Common myeloid progenitor, CD34-positive (primary cell): ENCODE data around the gene COL15A1.

Source experiments
- CTCF ChIA-PET: fragments of 350-600 bp; sonication (Branson Sonifier 250); formaldehyde crosslinking; loops from one replicate; lab custom pipeline; 2021; ENCODE audit warnings: antibody characterized with exemption; lab: Charles Lee
- POLR2A ChIA-PET: fragments of 350-600 bp; sonication (Branson Sonifier 250); formaldehyde crosslinking; loops from one replicate; lab custom pipeline; 2021; ENCODE audit warnings: antibody characterized with exemption; lab: Charles Lee
- DNase-seq, 3 donors: peaks; one replicate each; pipeline versions ENCODE4 v3.0.0 to v3.0.0-alpha.2; 2013
- H3K27ac ChIP-seq, 2 experiments: 1 replicate in 1 of 2; 2 replicates in 1 of 2; pipeline ENCODE4 v1.7.0; 2013; ENCODE audit warnings: inconsistent platforms in 2 of 2, low read length in 2 of 2, mild to moderate bottlenecking in 2 of 2, low read depth in 1 of 2, moderate library complexity in 1 of 2; ENCODE audit not compliant: severe bottlenecking in 2 of 2, insufficient read depth in 1 of 2, poor library complexity in 1 of 2
- H3K27me3 ChIP-seq, 5 experiments: replicated peaks in 2 of 5; 1 replicate in 3 of 5; 2 replicates in 2 of 5; pipeline versions ENCODE4 v1.6.1 to v1.7.0; 2013; ENCODE audit warnings: low read length in 4 of 5, mild to moderate bottlenecking in 2 of 5, moderate library complexity in 2 of 5, inconsistent platforms in 1 of 5; ENCODE audit not compliant: insufficient read depth in 5 of 5, control insufficient read depth in 4 of 5
- H3K36me3 ChIP-seq, 4 experiments: 1 replicate in 2 of 4; 2 replicates in 2 of 4; pipeline versions ENCODE4 v1.6.1 to v1.7.0; 2013; ENCODE audit warnings: low read length in 3 of 4, control low read depth in 1 of 4, mild to moderate bottlenecking in 1 of 4; ENCODE audit not compliant: control insufficient read depth in 4 of 4, insufficient read depth in 4 of 4
- H3K4me1 ChIP-seq, 4 experiments: 1 replicate in 3 of 4; 2 replicates in 1 of 4; pipeline versions ENCODE4 v1.6.1 to v1.7.1; 2013; ENCODE audit warnings: low read length in 3 of 4, mild to moderate bottlenecking in 3 of 4, control low read depth in 1 of 4, inconsistent platforms in 1 of 4, moderate library complexity in 1 of 4; ENCODE audit not compliant: control insufficient read depth in 4 of 4, insufficient read depth in 4 of 4; ENCODE audit errors: control extremely low read depth in 1 of 4
- H3K4me3 ChIP-seq, 7 experiments: 1 replicate in 4 of 7; 2 replicates in 3 of 7; pipeline versions ENCODE4 v1.5.1 to v1.7.0; 2013; ENCODE audit warnings: mild to moderate bottlenecking in 7 of 7, low read length in 6 of 7, moderate library complexity in 6 of 7, inconsistent platforms in 2 of 7, low read depth in 2 of 7, control low read depth in 1 of 7; ENCODE audit not compliant: insufficient read depth in 4 of 7, control insufficient read depth in 1 of 7; ENCODE audit errors: extremely low read depth in 1 of 7
- H3K9me3 ChIP-seq, 5 experiments: 1 replicate in 4 of 5; 2 replicates in 1 of 5; pipeline versions ENCODE4 v1.6.1 to v1.7.1; 2013; ENCODE audit warnings: low read length in 4 of 5, mild to moderate bottlenecking in 2 of 5, inconsistent platforms in 1 of 5, low read depth in 1 of 5, moderate library complexity in 1 of 5; ENCODE audit not compliant: control insufficient read depth in 4 of 5, insufficient read depth in 2 of 5; ENCODE audit errors: control extremely low read depth in 1 of 5
- WGBS: methylation state at CpG from one replicate; pipeline ENCODE4 v1.1.5; 2013; ENCODE audit not compliant: insufficient coverage; 5-methylcytosine and 5-hydroxymethylcytosine counted together

The COL15A1 gene

DNA sequence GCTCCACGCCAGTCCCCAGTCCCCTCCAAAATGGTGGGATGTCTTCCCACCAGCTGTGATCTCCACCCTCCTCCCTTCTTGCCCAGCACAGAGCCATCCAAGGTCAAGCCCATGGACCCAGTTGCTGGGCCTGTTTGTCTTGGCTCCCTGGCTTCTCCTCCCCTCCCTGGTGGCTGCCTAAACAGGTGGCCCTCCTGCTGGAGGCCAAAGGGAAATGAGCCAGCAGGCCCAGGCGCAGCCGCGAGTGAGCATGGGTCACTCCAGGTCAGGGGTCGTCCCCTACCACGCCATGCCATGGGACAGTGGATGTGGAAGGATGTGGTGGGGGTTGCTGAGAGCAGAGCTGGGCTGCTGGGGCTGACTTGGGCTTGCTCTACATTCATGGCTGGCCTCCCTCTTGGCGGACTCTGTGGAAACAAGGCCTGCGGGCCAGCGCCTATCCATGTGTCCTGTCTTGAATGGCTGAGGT, 33.6 kb downstream of the COL15A1 start:
- Histone ChIP-seq H3K36me3 (no peaks in the 10 kb centered on the region), H3K27ac (no peak overlapping the region), H3K4me3 (no peak overlapping the region), H3K4me1 (peaks cover 0 to 9% (median 5%) of the 10 kb centered on the region in 4 experiments), H3K9me3 (no peaks in the 10 kb centered on the region), H3K27me3 (peaks cover 0 to 14% (median 0%) of the 10 kb centered on the region in 5 experiments)
- ChIA-PET CTCF (interaction anchor here (0.7 to 7.7 kb wide), 7 partner anchors 8 to 162 kb away, joined by 3 to 77 read pairs (median 4); no protein-coding TSS in a partner anchor), POLR2A (no interaction called here)
- DNase-seq, result no peak
- WGBS, result 95% methylated on average over 9 of the region's 9 CpGs

DNA sequence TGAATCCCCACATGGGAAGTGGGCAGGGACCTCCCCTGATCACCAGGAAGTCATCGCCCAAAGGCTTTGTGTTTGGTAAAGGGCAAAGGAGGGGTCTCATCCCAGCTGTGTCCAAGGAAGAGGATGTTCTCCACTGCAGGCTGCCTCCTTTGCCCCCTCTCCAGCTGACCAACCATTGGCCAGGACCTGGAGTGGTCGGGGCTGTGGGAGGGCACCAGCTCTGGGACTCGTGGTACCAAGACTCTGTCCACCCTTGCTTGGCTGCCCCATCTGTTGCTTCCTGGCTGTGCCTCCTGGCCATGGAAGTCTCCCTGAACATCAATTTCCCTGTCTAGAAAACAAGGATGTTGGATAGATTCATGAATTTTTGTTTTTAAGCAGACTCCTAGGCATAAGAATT, 34.1 kb downstream of the COL15A1 start:
- Histone ChIP-seq H3K27me3 (peaks cover 0 to 14% (median 0%) of the 10 kb centered on the region in 5 experiments), H3K27ac (no peak overlapping the region), H3K36me3 (no peaks in the 10 kb centered on the region), H3K4me1 (peaks cover 0 to 9% (median 5%) of the 10 kb centered on the region in 4 experiments), H3K4me3 (no peak overlapping the region), H3K9me3 (no peaks in the 10 kb centered on the region)
- ChIA-PET CTCF (interaction anchor here (1.1 to 7.7 kb wide), 7 partner anchors 9 to 162 kb away, joined by 3 to 77 read pairs (median 5); no protein-coding TSS in a partner anchor), POLR2A (no interaction called here)
- no peak for DNase-seq
- WGBS, result 100% methylated on average over 1 of the region's 3 CpGs

DNA sequence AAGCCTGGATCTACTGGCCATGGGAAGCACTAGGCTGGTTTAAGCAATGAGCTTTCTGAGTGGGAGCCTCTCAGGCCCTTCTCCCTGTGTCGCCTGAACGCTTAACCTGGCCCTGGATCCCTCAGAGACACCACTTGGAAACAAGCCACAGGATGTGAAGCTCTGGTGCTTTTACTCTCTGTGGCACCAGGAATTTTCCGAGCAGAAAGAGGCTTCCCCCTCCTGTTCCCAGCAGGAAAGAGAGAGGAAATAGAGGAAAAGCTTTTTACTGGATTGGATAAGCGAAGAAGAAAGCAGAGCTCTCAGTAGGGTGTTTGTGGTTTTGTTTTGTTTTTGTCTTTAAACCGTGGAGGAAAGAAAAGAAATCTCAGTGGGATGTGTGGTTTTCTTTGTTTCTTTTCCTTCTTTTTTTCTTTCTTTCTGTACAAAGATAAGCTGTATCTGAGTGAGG, 34.5 kb downstream of the COL15A1 start:
- Histone ChIP-seq H3K36me3 (no peaks in the 10 kb centered on the region), H3K4me3 (no peak overlapping the region), H3K4me1 (peaks cover 0 to 9% (median 5%) of the 10 kb centered on the region in 4 experiments), H3K27ac (no peak overlapping the region), H3K27me3 (peaks cover 0 to 14% (median 0%) of the 10 kb centered on the region in 5 experiments), H3K9me3 (no peaks in the 10 kb centered on the region)
- 57% methylated on average over 3 of the region's 5 CpGs for WGBS
- no peak for DNase-seq
- CTCF ChIA-PET, result interaction anchor here (1.1 to 7.7 kb wide), 7 partner anchors 9 to 161 kb away, joined by 3 to 77 read pairs (median 5); no protein-coding TSS in a partner anchor
- POLR2A ChIA-PET, result no interaction called here

DNA sequence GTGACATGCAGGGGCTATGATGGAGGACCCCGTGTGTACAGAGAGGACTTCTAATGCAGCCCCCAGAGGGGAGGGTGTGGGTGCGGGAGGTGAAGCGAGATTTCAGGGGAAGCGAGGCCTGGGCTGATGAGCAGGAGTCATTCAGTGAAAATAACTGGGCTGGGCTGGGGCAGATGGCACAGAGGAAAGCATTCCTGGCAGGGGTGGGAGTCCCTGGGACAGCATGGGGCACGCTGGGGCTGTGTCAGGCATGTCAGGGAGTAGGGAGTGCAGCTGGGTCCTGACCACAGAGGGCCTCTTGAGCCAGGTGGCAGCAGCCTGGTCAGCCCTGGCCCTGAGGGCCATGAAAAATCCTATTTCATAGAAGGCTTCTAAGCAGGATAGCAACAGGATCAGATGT, 36.6 kb downstream of the COL15A1 start:
- no peaks in the 10 kb centered on the region for H3K36me3 ChIP-seq
- H3K9me3 ChIP-seq, result no peaks in the 10 kb centered on the region
- H3K27me3 ChIP-seq, result peaks cover 0 to 7% (median 0%) of the 10 kb centered on the region in 5 experiments
- no peak for DNase-seq
- no peak overlapping the region for H3K27ac ChIP-seq
- ChIA-PET CTCF (no interaction called here), POLR2A (no interaction called here)
- H3K4me3 ChIP-seq, result no peak overlapping the region
- peaks cover 0 to 1% (median under 1%) of the 10 kb centered on the region in 4 experiments for H3K4me1 ChIP-seq
- WGBS, result 100% methylated on average over 5 of the region's 5 CpGs

DNA sequence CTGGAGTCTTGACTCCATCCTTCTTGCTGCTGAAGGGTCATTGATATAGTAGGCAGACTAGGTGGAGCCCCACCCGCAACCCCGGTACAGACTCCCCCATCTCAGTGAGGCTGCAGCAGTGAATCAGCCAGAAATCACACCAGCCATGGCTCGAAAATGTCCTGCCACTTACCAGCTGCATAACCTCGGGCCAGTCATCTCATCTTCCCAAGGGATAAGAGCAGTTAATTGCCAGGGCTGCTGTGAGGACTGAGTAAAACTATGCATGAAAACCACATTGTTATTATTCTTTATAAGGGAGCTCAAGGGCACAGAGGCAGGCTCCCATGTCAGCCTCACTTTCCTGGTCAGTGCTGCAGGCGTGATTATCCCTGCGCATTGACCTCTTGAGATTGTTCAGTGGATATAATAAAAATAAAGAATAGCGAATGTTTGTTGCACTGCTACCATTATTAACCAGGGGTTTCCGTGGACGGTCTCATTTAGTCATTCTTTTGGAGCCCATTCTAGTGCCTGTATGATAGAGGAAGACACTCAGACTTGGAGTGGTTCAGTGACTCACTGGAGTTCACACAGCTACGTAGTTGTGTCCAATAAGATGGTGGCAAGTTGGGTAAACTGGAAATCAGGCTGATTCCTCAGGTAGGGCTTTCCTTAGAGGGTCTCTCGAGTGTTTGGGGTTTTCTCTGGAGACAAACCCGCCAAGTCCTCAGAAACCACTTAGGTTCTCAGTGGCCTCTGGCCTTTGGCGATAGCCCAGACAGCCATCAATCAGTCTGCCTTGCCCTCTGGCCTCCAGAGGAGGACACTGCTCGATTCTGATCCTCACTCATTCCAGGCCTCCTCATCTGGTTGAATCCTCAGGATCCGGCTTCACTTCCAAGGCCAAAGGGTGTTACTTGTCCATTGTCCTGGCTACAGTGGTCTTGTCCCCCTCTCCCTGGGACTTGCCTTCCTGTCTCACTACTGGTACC, 39.9 kb downstream of the COL15A1 start:
- CTCF ChIA-PET, result interaction anchor here (1.0 to 1.6 kb wide), 4 partner anchors 8 to 134 kb away, joined by 3 to 4 read pairs (median 3); no protein-coding TSS in a partner anchor
- WGBS, result 95% methylated on average over 14 of the region's 15 CpGs

DNA sequence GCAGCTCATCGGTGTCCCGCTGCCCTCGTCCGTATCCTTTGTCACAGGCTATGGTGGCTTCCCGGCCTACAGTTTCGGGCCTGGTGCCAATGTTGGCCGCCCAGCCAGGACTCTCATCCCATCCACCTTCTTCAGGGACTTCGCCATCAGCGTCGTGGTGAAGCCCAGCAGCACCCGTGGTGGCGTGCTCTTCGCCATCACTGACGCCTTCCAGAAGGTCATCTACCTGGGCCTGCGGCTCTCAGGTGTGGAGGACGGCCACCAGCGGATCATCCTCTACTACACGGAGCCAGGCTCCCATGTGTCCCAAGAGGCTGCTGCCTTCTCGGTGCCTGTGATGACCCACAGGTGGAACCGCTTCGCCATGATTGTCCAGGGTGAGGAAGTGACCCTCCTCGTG, 41.9 kb downstream of the COL15A1 start:
- H3K4me3 ChIP-seq, result no peak overlapping the region
- no peaks in the 10 kb centered on the region for H3K4me1 ChIP-seq
- H3K36me3 ChIP-seq, result no peaks in the 10 kb centered on the region
- POLR2A ChIA-PET, result interaction anchor here (0.6 kb wide), 1 partner anchor 77 kb away, joined by 4 read pairs; no protein-coding TSS in a partner anchor
- no peaks in the 10 kb centered on the region for H3K27me3 ChIP-seq
- 95% methylated on average over 21 of the region's 22 CpGs for WGBS
- no peak overlapping the region for H3K27ac ChIP-seq
- no peaks in the 10 kb centered on the region for H3K9me3 ChIP-seq
- no peak for DNase-seq
- CTCF ChIA-PET, result interaction anchor here (1.0 to 7.0 kb wide), 2 partner anchors 9 to 155 kb away, joined by 3 to 47 read pairs; no protein-coding TSS in a partner anchor

More for the DNA sequence above, 39.9 kb downstream of the COL15A1 start:
- H3K4me3 ChIP-seq, result no peak overlapping the region
- no peaks in the 10 kb centered on the region for H3K4me1 ChIP-seq
- DNase-seq, result no peak
- H3K27ac ChIP-seq, result no peak overlapping the region
- H3K9me3 ChIP-seq, result no peaks in the 10 kb centered on the region
- POLR2A ChIA-PET, result no interaction called here
- H3K27me3 ChIP-seq, result no peaks in the 10 kb centered on the region
- no peaks in the 10 kb centered on the region for H3K36me3 ChIP-seq
